ENCODE results near the gene TSPAN32.
"Not testable (repeated sequence)": the region's sequence is repeated elsewhere in the genome, so short reads cannot be mapped to it uniquely, and the experiment has no call there.

Gene TSPAN32

DNA sequence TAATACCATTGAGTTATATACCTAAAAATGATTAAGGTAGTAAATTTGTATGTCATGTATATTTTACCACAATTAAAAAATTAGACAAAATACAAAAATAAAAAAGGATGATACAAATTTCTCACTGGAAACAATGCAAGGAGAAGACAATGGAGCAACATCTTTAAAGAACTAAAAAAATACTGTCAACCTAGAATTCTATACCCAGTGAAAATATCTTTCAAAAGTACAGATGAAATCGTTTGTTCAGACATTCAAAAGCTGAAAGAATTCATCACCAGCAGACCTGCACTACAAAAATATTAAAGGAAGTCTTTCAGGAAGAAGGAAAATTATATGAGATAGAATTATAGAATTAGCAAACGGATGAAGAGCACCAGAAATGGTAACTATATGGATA, 21.6 kb upstream of the TSPAN32 start:
- in situ Hi-C loops (cut with MboI; ENCODE audit: low sequenced_read_pairs) = no loop called here

DNA sequence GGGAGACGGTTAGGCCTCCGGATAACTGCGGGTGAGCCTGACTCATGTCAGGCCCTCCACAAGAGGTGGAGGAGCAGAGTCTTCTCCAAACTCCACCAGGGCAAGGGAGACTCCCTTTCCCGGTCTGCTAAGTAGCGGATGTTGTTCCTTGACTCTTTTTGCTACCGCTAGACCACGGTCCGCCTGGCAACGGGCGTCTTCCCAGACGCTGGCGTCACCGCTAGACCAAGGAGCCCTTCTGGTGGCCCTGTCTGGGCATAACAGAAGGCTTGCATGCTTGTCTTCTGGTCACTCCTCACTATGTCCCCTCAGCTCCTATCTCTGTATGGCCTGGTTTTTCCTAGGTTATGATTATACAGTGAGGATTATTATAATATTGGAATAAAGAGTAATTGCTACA, 15.5 kb upstream of the TSPAN32 start:
- in situ Hi-C loops (cut with MboI; ENCODE audit: low sequenced_read_pairs) = not testable (repeated sequence)

DNA sequence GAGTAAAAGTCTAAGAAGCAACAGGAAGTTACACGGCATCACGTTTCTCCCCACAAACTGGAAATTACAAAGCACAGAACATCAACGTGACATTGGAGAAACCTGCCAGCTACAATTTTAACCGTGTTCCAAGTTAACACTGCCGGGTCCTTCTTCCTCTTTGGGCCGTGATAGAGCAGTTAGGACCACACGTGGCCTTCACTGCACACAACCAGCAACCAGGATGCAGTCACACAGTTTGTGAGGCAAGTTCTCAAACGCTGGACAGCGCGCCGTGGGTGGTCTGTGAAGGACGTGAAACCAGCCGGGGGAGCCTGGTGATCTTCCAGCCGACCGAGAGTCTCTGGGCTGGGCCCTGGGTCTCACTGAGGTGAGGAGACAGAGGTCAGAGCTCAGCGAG, 14.7 kb upstream of the TSPAN32 start:
- in situ Hi-C loops (cut with MboI; ENCODE audit: low sequenced_read_pairs) = no loop called here

DNA sequence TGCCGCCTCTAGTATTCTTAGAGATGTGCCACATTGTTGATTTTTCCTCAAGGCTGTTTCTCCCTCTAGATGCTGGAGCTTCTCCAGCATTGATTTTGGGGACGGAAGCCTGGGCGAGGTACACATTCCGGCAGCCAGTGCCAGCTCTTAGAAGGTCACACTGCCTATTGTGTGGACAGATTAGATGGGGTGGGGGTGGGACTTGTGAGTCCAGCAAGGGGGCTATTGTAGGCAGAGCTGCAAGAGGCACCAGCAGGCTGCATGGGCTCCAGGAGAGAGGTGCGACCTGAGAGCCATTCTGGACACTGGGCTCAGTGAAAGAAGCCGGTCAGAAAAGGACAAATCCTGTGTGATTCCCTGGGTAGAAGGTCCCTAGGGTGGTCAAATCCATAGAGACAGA, 12.5 kb upstream of the TSPAN32 start:
- in situ Hi-C loops (cut with MboI; ENCODE audit: low sequenced_read_pairs) = no loop called here

DNA sequence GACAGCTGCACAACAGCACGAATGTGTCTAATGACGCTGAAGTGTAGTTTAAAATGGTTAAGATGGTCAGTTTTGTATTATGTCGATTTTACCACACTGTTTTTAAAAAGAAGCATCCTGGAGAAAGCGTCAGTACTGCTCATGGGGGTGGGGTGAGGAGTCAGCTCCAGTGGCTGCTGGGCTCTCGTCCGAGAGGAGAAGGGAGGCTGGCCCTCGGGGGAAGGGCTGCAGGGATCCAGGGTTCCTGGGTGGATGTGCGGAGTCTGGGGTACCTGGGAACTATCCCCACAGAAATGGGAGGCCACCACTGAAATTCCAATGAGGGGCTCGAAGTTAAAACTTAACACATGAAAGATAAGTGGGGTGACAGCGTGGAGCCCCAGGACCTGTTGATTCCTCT, 12.0 kb upstream of the TSPAN32 start:
- in situ Hi-C loops (cut with MboI; ENCODE audit: low sequenced_read_pairs) = no loop called here

DNA sequence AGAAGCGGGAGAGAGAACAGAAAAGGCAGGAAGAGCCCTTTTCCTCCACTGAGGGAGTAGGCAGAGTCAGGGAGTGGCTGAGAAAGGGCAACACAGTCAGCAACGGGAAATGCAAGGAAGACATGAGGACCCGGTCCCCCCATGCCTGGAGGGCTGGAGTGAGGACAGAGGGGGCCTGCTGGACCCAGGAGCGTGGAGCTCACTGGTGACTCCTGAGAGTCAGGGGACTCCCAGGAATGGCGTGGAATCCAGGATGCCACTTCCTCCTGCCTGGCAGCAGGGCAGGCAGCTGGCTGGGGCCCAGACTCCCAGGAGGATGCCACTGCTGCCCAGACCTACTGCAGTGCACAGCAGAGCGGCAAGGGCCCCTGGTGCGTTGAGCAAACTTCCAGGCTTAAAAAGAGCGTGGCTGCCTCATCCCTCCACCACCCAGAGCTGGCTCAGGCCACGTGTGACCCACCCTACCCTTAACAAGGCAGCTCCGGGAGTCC, 11.4 kb upstream of the TSPAN32 start:
- in situ Hi-C loops (cut with MboI; ENCODE audit: low sequenced_read_pairs) = no loop called here

DNA sequence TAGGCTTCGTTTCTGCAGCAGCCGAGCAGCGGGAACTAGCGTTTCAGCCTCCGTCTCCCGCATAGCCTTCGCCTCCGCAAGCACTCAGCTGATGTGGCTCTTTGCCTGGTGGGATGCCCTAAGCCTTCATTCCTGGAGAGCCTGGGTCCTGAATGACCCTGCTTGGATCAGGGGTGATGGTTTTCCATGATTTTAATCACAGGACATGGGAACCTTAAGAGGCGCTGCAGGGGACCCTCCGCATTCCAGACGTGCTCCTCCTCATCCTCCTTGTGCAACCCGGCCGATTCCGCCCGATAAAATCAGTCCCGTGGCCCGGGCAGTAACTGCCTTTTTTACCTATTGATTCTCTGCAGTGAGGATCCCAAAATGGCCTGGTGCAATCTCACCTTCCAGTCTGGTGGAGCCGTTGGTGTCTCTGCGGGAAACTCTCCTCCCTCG, 8.3 kb upstream of the TSPAN32 start:
- in situ Hi-C loops (cut with MboI; ENCODE audit: low sequenced_read_pairs) = no loop called here

DNA sequence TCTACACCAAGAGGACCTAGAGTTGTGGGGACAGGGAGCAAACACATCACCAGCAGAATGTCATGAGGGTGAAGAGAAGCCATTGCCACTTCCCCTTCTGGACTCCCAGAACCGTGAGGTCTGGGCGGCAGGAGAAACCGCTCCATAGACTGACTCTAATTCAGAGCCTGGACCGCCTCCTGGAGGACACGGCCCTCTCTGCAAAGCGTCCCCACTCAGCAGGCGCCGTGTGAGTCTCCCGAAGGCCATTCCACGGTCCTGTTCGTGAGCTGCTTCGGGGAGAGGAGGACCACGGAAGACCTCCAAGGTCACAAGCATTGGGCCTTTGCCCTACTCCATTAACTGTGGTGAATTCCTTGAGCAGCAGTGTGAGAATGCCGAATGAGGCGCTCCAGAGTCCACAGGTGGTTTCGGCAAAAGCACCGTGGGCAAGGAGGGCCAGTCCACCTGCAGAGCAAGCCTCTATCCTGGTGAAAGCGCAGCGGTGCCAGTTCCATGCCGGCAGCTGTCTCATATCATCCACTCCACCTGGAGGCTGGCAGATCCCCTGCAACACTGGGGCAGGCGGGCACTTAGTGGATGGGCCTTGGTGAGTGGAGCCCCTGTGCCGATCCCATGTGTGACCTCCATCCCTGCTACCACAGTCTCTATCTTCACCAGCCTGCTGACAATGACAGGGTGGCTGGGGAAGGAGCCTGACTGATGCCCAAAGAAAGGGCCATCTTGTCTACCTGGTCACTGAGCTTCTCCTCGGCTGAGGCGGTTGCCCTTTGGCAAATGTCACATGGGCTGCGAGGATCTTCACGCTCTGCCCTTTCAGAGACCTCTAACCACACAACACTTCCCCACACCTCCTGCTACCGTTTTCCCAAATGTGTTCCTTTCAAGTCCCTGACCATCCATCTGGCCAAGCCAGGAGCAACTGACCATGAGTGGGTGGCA, 7.6 kb upstream of the TSPAN32 start:
- in situ Hi-C loops (cut with MboI; ENCODE audit: low sequenced_read_pairs) = no loop called here

DNA sequence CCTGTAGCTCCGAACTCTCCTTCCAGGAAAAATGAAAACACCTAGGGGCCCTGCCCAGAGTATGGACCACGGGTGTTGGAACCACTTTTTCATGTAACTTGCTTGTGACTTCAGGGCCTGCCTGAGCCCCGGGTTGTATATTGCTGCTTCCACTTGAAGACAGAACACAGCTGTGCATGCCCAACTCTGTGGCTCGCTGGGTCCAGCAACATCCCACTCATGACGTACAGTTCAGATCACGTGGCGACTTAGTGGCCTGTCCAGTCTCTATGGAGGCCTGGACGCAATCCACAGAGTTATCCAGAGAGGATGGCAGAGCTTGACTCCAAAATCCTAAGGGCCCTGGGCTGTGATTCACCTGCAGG, 6.9 kb upstream of the TSPAN32 start:
- in situ Hi-C loops (cut with MboI; ENCODE audit: low sequenced_read_pairs) = no loop called here

DNA sequence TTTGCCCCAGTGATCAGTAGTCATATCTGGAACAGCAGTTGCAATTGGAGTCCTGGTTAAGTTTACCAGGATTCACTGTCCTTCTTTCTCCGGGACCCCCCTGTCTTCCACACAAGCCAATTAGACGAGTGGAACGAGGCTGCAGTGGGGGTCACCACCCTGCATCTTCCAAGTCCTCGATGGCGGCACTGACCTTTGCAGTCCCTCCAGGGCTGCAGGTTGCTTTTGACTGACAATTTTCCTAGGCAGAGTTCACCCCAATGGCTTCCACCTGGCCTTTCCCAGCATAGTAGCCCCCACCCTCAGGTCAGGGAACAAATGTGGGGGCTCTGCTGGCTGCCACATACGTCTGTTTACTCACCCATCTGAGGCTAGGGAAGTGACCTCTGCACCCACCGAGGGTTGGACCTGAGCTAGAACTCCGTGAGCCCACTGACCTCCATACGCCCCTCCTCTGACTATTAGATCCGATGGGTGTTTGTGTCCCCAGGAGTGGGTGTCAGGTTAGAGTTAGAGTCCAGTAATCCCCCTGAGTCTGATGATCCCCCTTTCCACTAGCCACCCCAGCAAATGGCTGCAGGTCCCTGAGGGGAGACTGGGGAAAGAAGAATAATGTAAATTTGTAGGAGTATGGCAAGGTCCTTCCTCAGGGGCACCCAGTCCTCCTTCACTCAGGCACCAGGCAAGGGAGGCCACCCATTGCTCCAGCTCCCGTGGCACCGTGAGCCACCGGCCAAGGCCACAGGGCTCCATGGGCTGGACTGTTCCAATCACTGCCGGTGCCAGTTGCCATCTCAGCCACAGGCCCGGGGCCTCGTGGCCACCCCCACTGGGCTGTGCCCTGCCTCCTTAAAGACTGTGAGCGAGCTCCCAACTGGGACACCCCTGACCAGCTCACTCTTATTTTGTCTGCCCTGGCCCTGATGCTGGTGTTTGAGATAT, 5.6 kb upstream of the TSPAN32 start:
- in situ Hi-C loops (cut with MboI; ENCODE audit: low sequenced_read_pairs) = no loop called here

DNA sequence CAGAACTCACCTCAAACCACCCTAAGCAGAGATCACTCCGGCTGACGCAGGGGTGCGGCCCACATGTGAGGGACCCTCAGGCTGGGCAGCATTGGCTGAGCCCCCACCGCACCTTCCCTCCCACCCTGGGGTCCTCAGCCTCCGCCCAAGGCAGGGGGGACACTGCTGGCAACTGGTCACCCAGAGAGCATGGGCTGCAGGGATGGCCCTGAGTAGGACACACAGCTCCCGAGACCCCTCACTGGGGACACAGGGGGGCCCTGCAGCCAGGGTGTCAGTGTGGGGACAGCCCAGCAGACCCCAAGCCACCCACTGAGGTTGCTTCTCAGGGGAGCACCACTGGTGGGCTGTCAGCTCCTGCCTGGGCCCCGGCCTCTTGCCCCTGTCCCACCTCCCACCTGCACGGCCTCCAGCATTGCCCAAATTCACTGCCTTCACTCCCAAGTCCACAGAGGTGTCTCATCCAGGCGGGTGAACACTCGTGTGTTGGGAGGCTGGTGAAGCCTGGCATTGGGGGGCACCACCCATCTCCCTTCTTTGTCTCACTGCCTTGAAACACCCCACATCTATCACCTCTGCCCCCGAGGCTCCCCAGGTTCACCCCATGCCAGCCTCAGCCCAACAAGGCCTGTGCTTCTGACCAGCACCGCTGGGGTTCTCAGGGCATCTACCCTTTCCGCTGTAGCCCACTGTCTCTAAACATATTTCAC, 4.7 kb upstream of the TSPAN32 start:
- in situ Hi-C loops (cut with MboI; ENCODE audit: low sequenced_read_pairs) = no loop called here

DNA sequence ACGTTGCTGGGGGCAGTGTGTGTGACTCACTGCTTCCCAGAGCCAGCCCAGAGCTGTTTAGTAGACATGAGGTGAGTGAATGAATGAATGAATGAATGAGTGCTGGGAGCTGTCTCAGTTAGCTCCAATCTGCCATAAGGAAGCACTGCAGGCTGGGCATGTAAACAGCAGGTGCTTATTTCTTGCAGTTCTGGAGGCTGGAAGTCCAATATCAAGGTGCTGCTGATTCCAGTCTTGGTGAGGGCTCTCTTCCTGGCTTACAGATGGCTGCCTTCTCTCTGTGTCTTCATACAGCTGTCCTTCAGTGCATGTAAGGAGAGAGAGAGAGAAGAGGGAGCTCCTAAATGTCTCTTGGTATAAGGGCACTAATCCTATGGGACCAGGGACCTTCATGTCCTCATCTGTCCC, 4.2 kb upstream of the TSPAN32 start:
- in situ Hi-C loops (cut with MboI; ENCODE audit: low sequenced_read_pairs) = no loop called here

DNA sequence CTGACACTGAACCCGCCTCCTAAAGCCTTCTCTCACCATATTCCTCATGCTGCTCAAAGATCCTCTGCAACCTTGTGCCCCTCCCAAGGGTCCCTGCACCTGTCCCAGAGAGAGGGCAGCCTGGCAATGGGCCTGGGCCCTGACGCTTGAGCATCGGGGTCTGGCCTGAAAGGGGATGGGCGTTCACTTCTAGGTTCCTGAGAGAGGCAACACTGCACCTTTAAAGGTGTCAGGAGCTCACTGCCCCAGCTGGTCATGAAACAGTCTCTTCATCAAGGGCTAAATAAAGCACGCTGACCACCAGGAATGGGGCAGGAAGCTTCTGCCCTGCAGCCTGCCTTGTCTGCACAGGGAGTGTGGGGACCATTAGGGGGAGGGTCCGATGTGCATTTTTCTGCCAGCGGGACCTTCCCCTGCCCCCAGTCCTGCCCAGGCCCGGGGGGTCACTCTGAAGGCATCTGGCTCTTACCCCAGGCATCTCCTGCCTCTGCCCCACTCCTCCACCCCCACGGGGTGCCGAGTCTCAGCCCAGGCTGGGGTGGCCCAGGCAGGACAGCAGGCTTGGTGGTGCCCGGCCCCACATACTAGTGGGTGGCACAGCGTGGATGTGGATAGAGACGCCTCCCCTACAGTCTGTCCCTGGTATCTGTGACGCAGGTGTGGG, 3.5 kb upstream of the TSPAN32 start:
- in situ Hi-C loops (cut with MboI; ENCODE audit: low sequenced_read_pairs) = no loop called here

DNA sequence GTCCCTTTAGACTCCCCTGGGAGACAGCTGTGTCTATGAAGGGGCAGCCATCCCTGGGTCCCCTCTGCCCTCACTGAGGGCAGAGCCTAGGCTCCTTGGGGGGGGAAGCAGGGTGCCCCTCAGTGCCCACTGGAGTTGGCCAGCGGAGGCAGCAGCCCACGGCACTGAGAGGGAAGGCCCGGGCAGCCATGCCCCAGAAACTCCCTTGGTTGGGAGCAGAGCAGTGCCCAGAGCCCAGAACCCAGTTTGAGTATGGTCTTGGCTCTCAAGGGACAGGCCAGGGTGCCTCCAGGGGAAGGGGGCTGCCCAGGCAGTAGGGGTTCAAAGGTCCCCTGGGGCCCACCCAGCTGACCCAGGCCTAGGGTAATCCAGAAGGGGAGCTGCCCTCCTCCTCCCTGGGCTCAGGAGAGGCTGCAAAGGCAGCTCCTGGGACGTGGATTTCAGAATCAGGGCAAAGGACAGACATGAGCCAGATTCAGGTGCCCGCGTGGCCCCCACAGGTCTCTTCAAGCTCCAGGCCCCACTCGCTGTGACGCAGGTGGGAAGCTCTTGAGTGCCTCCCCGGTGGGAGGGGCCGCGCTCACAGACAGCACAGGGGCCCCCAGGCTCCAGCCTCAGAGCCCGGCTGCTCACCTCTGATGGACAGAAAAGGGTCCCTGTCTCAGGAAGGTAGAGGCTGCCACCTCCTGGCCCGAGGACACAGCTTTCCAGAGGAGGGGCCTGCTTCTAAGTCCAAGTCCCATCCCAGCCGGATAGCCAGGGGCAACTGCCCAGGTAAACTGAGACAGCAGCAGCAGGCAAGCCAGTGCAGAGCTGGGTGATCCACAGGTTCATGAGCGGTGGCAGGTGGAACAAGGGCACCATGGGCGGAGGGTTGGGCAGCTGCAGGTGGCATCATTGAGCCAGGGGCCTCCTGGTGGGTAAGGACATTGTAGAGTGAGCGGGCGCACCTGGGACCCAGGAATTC, 2.7 kb upstream of the TSPAN32 start:
- in situ Hi-C loops (cut with MboI; ENCODE audit: low sequenced_read_pairs) = no loop called here

DNA sequence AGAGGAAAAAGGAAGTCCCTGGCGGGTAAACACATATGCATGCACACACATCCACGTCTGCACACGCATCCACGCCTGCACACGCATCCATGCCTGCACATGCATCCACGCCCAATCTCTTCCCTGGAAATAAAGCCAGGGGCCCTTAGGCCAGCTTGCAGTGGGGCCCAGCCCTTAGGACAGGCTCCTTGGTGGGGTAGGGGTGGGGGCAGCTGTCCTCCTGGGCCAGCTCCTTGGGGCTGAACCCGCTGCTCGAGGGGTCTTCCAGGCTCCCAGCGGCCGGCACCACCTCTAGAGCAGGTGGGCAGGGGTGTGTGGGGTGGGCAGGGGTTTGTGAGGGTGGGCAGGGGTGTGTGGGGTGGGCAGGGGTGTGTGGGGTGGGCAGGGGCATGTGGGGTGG, 2.0 kb upstream of the TSPAN32 start:
- in situ Hi-C loops (cut with MboI; ENCODE audit: low sequenced_read_pairs) = no loop called here

DNA sequence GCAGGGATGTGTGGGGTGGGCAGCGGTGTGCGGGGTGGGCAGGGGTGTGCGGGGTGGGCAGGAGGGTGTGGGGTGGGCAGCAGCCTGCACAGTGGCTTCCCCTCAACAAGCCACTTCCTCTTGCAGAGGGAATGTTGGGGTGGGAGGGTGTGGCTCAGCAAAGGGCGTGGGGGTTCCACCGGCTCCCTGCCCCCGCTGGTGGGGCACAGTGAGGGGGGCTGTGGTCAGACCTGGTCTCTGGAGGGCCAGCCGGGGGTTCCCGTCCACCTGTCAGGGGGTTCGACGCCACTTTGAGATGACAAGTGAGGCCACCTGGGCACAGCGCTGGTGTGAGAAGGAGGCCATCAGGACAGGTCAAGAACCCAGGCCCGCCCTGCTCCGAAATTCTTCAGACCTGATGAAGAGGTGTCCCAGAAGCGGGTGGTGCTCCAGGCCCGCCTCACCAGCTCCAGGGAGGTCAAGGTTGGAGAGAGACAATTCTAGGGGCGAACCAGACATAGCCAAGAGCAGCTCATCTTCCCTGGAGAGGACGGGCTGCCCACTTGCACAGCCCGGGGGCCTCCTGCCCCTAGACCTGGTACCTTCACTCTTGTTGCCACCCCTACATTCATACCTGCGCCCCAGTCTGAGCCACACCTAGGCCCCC, 1.4 kb upstream of the TSPAN32 start:
- in situ Hi-C loops (cut with MboI; ENCODE audit: low sequenced_read_pairs) = no loop called here

DNA sequence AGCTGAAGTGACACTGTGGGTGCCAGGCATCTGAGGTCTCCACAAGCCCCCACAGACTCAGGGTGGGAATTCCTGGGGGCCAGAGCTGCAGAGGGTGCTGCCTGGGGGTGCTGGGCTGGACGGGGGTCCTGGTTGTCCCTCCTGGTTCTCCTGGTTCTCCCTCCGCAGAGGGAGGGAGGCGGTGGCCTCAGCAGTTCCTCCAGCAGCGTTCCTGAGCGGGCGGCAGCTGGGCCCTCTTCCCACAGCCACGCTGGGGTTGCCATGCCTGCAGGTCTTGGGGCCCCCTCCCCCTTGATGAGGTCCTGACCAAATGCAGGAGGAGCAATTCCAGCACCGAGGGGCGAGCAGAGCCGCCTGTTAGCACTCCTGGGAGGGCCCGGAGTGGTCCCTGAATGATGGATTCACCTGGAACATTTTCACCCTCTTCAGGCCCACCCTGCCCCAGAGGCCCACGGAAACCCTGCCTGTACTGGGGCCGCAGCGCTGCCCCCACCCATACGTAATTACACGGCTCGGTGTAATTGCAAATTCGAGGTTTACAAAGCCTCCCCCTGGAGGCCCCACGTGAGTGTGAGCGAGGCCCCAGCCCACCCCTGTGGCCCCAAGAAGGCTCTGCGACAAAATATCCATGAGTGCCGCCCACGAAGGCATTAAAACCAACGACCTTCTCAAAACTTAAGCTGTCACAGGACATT, 730 bp upstream of the TSPAN32 start:
- in situ Hi-C loops (cut with MboI; ENCODE audit: low sequenced_read_pairs) = no loop called here

DNA sequence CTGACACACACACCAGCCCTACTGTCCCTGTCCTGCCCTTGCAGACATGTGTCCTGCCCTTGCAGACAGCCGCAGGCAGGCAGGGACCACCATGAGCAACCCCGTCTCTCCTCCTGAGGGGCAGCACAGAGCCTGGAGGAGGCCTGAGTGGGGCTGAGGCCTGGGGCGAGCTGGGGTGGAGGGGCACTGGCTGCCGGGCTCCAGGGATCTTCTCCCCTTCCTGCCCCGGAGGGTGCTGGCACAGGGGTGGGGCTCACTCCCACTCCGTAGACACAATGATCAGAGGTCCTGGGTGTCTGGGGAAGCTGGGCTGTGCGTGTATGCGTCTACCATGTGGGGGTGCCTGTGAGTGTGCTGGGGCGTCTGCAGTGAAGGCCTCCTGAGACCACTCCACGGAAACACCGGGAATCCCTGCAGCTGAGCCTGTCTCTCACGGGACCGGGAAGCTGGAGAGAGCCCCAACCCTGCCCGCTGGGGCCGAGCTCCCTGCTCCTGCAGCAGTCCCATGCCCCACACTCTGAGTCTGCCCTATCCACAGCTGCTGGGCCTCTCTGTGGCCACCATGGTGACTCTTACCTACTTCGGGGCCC, 588 bp downstream of the TSPAN32 start:
- in situ Hi-C loops (cut with MboI; ENCODE audit: low sequenced_read_pairs) = no loop called here

All from HL-60/S4 treated with phorbol 12-myristate 13-acetate at 8.2 ng/mL for 4 days and 3 days (cell line).